Natural killer cell treated with Interleukin-12 subunit alpha and Interleukin-12 subunit beta and Interleukin-15 and Interleukin-18, amount 100 ng/mL, for 72 hours (primary cell): Measurements from ENCODE around the gene TPK1. TPM values are rescaled to one million over a fixed set of nuclear protein-coding genes. Genes with fewer than 3 reads are reported as not detected.
A peak's percentile ranks its signal among the peaks of the same experiment; 100 is the strongest.
"Not testable (repeated sequence)": the region's sequence is repeated elsewhere in the genome, so short reads cannot be mapped to it uniquely, and the experiment has no call there.

Experiments
- ATAC-seq, 2 donors: fragments of 150-1000 bp; cut with Tn5 transposase in 1 of 2; sonication (Bioruptor Pico), chemical (Tn5 transposase) in 1 of 2; 2 replicates each; pipeline ENCODE4 v1.10.0; 2021
- DNase-seq: peaks from one replicate; pipeline ENCODE4 v3.0.0; 2022; ENCODE audit warnings: low spot score
- H3K27ac Mint-ChIP-seq, 2 donors: 1 replicate in 1 of 2; 2 replicates in 1 of 2; pipeline ENCODE4 v1.8.0; 2022; ENCODE audit warnings: mixed read lengths in 2 of 2, mild to moderate bottlenecking in 1 of 2, moderate library complexity in 1 of 2
- H3K27me3 Mint-ChIP-seq, 2 donors: 1 replicate in 1 of 2; 2 replicates in 1 of 2; pipeline ENCODE4 v1.8.0; 2022; ENCODE audit warnings: mixed read lengths in 2 of 2
- H3K36me3 Mint-ChIP-seq: one replicate; pipeline ENCODE4 v1.8.0; 2022; ENCODE audit warnings: mixed read lengths
- H3K4me1 Mint-ChIP-seq, 2 donors: 1 replicate in 1 of 2; 2 replicates in 1 of 2; pipeline ENCODE4 v1.8.0; 2022; ENCODE audit warnings: low read depth in 2 of 2, mixed read lengths in 2 of 2, mild to moderate bottlenecking in 1 of 2
- H3K4me3 Mint-ChIP-seq: one replicate; pipeline ENCODE4 v1.8.0; 2022; ENCODE audit warnings: mixed read lengths
- H3K9me3 Mint-ChIP-seq: 2 replicates; pipeline ENCODE4 v1.8.0; 2022; ENCODE audit warnings: mixed read lengths
- total RNA-seq, 2 donors: library from RNA; stranded (reverse); gene quantifications; one replicate each; pipeline ENCODE4 v1.2.3, GENCODE V29; 2022

Gene TPK1
- total RNA-seq, 2 donors from 2014 or later: 10.7 to 13.0 TPM

GRCh38 chr7:144455040-144455404, 380.8 kb downstream of the TPK1 start:
- peaks cover 6% of the 10 kb centered on the region for H3K9me3 Mint-ChIP-seq
- H3K4me1 Mint-ChIP-seq: no peaks in the 10 kb centered on the region
- H3K27me3 Mint-ChIP-seq: no peaks in the 10 kb centered on the region
- ATAC-seq (no peak), DNase-seq (no peak)
- peaks cover 5% of the 10 kb centered on the region for H3K36me3 Mint-ChIP-seq
- no peak overlapping the region for H3K27ac Mint-ChIP-seq
- no peak overlapping the region for H3K4me3 Mint-ChIP-seq

- DNase-seq (no peak), ATAC-seq (no peak)
- Mint-ChIP-seq H3K36me3 (peaks cover 5% of the 10 kb centered on the region), H3K9me3 (peaks cover 4% of the 10 kb centered on the region), H3K4me1 (no peaks in the 10 kb centered on the region), H3K27ac (no peak overlapping the region), H3K4me3 (no peak overlapping the region), H3K27me3 (no peaks in the 10 kb centered on the region)
These were observed 381.4 kb downstream of the TPK1 start for GRCh38 chr7:144454256-144455039.

- Mint-ChIP-seq H3K36me3 (peaks cover 5% of the 10 kb centered on the region), H3K4me1 (no peaks in the 10 kb centered on the region), H3K4me3 (no peak overlapping the region), H3K27me3 (no peaks in the 10 kb centered on the region), H3K9me3 (peaks cover 4% of the 10 kb centered on the region), H3K27ac (no peak overlapping the region)
- no peak for DNase-seq
- no peak for ATAC-seq
These were observed 383.8 kb downstream of the TPK1 start for GRCh38 chr7:144452064-144452463.

- Mint-ChIP-seq H3K9me3 (no peaks in the 10 kb centered on the region), H3K4me1 (no peaks in the 10 kb centered on the region), H3K36me3 (no peaks in the 10 kb centered on the region), H3K27me3 (no peaks in the 10 kb centered on the region), H3K27ac (no peak overlapping the region), H3K4me3 (no peak overlapping the region)
- no peak for DNase-seq
- no peak for ATAC-seq
These were observed 390.3 kb downstream of the TPK1 start for GRCh38 chr7:144445590-144445989.

- no peaks in the 10 kb centered on the region for H3K36me3 Mint-ChIP-seq
- DNase-seq: no peak
- no peak for ATAC-seq
- no peaks in the 10 kb centered on the region for H3K27me3 Mint-ChIP-seq
- no peaks in the 10 kb centered on the region for H3K9me3 Mint-ChIP-seq
- H3K27ac Mint-ChIP-seq: no peak overlapping the region
- H3K4me3 Mint-ChIP-seq: no peak overlapping the region
- no peaks in the 10 kb centered on the region for H3K4me1 Mint-ChIP-seq
These were observed 396.1 kb downstream of the TPK1 start for GRCh38 chr7:144439717-144440205.

- DNase-seq: no peak
- no peak overlapping the region for H3K4me3 Mint-ChIP-seq
- ATAC-seq: peak in 1 of 2 donors; percentile 20
- H3K4me1 Mint-ChIP-seq: no peaks in the 10 kb centered on the region
- H3K9me3 Mint-ChIP-seq: no peaks in the 10 kb centered on the region
- no peaks in the 10 kb centered on the region for H3K36me3 Mint-ChIP-seq
- H3K27me3 Mint-ChIP-seq: peaks cover under 1 to 3% of the 10 kb centered on the region in 2 donors
- H3K27ac Mint-ChIP-seq: no peak overlapping the region
These were observed 397.1 kb downstream of the TPK1 start for GRCh38 chr7:144438759-144439158.

- no peaks in the 10 kb centered on the region for H3K4me1 Mint-ChIP-seq
- no peak overlapping the region for H3K4me3 Mint-ChIP-seq
- H3K27me3 Mint-ChIP-seq: peaks cover 5 to 8% of the 10 kb centered on the region in 2 donors
- no peaks in the 10 kb centered on the region for H3K9me3 Mint-ChIP-seq
- ATAC-seq (no peak), DNase-seq (no peak)
- H3K27ac Mint-ChIP-seq: no peak overlapping the region
- H3K36me3 Mint-ChIP-seq: no peaks in the 10 kb centered on the region
These were observed 398.3 kb downstream of the TPK1 start for GRCh38 chr7:144437370-144438191.

GRCh38 chr7:144436500-144436899, 399.4 kb downstream of the TPK1 start:
- Mint-ChIP-seq H3K27me3 (peaks cover 5 to 8% of the 10 kb centered on the region in 2 donors), H3K4me3 (no peak overlapping the region), H3K9me3 (no peaks in the 10 kb centered on the region), H3K27ac (no peak overlapping the region), H3K36me3 (no peaks in the 10 kb centered on the region), H3K4me1 (no peaks in the 10 kb centered on the region)
- ATAC-seq (no peak), DNase-seq (no peak)

GRCh38 chr7:144428431-144428830, 407.4 kb downstream of the TPK1 start:
- no peak for ATAC-seq

GRCh38 chr7:144427539-144427938, 408.3 kb downstream of the TPK1 start:
- not testable (repeated sequence) for H3K27me3 Mint-ChIP-seq, H3K27ac Mint-ChIP-seq, ATAC-seq, H3K9me3 Mint-ChIP-seq, DNase-seq, H3K36me3 Mint-ChIP-seq, H3K4me3 Mint-ChIP-seq, H3K4me1 Mint-ChIP-seq

More at GRCh38 chr7:144428431-144428830, 407.4 kb downstream of the TPK1 start:
- Mint-ChIP-seq H3K9me3 (peaks cover 6% of the 10 kb centered on the region), H3K4me3 (no peak overlapping the region), H3K27me3 (peaks cover 4 to 7% of the 10 kb centered on the region in 2 donors), H3K27ac (no peak overlapping the region), H3K36me3 (peaks cover 6% of the 10 kb centered on the region), H3K4me1 (no peaks in the 10 kb centered on the region)
- no peak for DNase-seq

GRCh38 chr7:144418931-144419330, 416.9 kb downstream of the TPK1 start:
- not testable (repeated sequence) for H3K4me3 Mint-ChIP-seq, H3K36me3 Mint-ChIP-seq, ATAC-seq, H3K9me3 Mint-ChIP-seq, H3K4me1 Mint-ChIP-seq, H3K27ac Mint-ChIP-seq, DNase-seq
- H3K27me3 Mint-ChIP-seq: peaks cover 10 to 25% of the 10 kb centered on the region in 2 donors

GRCh38 chr7:144416341-144416740, 419.5 kb downstream of the TPK1 start:
- H3K27ac Mint-ChIP-seq: no peak overlapping the region
- peaks cover 17 to 36% of the 10 kb centered on the region in 2 donors for H3K27me3 Mint-ChIP-seq
- DNase-seq (no peak), ATAC-seq (no peak)
- H3K9me3 Mint-ChIP-seq: no peaks in the 10 kb centered on the region
- H3K4me1 Mint-ChIP-seq: no peaks in the 10 kb centered on the region
- no peaks in the 10 kb centered on the region for H3K36me3 Mint-ChIP-seq
- H3K4me3 Mint-ChIP-seq: no peak overlapping the region

GRCh38 chr7:144415858-144416257, 420.0 kb downstream of the TPK1 start:
- Mint-ChIP-seq H3K36me3 (no peaks in the 10 kb centered on the region), H3K27me3 (peaks cover 17 to 41% of the 10 kb centered on the region in 2 donors), H3K4me1 (no peaks in the 10 kb centered on the region), H3K9me3 (no peaks in the 10 kb centered on the region), H3K27ac (no peak overlapping the region), H3K4me3 (no peak overlapping the region)
- ATAC-seq: no peak
- DNase-seq: no peak

- Mint-ChIP-seq H3K4me1 (no peaks in the 10 kb centered on the region), H3K4me3 (no peak overlapping the region), H3K27ac (no peak overlapping the region), H3K27me3 (peaks cover 20 to 50% of the 10 kb centered on the region in 2 donors), H3K36me3 (no peaks in the 10 kb centered on the region), H3K9me3 (no peaks in the 10 kb centered on the region)
- ATAC-seq (no peak), DNase-seq (no peak)
These were observed 421.0 kb downstream of the TPK1 start for GRCh38 chr7:144414815-144415214.
